A673 (cell line): Measurements from ENCODE around the gene NPIPA8.
"Not testable (repeated sequence)": the region's sequence is repeated elsewhere in the genome, so short reads cannot be mapped to it uniquely, and the experiment has no call there.

Experiments used
- EZH2 ChIP-seq: fragments of 200-600 bp; sonication (generic); IDR thresholded peaks from 2 replicates; pipeline ENCODE4 v1.6.1; 2017; ENCODE audit warnings: borderline replicate concordance, low read depth, mild to moderate bottlenecking, mixed read lengths, antibody characterized with exemption, low read length; ENCODE audit not compliant: poor library complexity, severe bottlenecking
- TF ChIP-seq, protein P1 (sequence below): fragments of 300-800, 200-600 bp; sonication (generic); conservative IDR thresholded peaks from 2 replicates; pipeline ENCODE4 v1.5.1; 2017; ENCODE audit warnings: low read depth, mild to moderate bottlenecking, antibody characterized with exemption, low read length, moderate library complexity, mixed read lengths

DNA sequence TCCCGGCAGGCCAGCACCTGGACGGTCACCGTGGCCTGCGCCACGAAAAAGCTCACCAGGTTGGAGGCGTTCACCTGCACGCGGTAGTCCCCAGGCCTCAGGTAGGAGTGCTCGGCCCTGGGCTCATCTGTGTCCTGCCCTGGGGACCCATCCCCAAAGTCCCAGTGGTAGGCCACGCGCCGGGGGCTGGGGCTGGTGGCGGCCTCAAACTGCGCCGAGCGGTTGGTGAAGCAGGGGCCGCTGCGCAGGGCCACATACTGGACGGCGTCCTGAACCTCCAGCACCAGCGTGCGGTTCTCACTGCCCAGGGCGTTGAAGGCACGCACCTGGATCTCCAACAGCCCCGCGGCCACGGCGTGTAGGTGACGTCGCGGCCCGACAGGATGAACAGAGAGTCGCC is 48.7 kb upstream of the NPIPA8 start:
- TF ChIP-seq, protein P1, sequence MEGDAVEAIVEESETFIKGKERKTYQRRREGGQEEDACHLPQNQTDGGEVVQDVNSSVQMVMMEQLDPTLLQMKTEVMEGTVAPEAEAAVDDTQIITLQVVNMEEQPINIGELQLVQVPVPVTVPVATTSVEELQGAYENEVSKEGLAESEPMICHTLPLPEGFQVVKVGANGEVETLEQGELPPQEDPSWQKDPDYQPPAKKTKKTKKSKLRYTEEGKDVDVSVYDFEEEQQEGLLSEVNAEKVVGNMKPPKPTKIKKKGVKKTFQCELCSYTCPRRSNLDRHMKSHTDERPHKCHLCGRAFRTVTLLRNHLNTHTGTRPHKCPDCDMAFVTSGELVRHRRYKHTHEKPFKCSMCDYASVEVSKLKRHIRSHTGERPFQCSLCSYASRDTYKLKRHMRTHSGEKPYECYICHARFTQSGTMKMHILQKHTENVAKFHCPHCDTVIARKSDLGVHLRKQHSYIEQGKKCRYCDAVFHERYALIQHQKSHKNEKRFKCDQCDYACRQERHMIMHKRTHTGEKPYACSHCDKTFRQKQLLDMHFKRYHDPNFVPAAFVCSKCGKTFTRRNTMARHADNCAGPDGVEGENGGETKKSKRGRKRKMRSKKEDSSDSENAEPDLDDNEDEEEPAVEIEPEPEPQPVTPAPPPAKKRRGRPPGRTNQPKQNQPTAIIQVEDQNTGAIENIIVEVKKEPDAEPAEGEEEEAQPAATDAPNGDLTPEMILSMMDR, result not testable (repeated sequence)
- TF ChIP-seq EZH2, result not testable (repeated sequence)
